ENCODE results near the gene SLC39A3. TPM values are rescaled to one million over a fixed set of nuclear protein-coding genes. Genes with fewer than 3 reads are reported as not detected.

The SLC39A3 gene
- total RNA-seq, 2 donors from 2014 or later = 21.9 to 25.5 TPM

- intact Hi-C loops (cut with DNase I) = no loop called here
- ATAC-seq = no peak
Observed at GRCh38 chr19:2728783-2729387, 10.9 kb downstream of the SLC39A3 start.

DNA sequence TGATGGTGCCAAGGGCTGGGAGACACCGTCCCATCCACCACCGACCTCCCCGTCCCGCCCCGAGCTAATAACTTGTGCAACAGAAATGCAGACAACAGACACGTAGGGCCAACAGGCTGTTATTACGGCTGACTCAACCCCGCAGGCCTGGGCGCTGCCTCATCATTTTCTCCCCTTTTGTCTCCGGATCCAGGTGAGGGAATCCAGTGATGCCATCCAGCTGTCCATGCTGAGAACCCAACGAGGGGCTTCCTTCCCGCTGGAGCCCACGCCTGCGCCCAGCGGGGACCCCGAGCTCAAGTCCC lies 12.2 kb downstream of the SLC39A3 start:
- no peak for ATAC-seq
- no peak for DNase-seq
- intact Hi-C loops (cut with DNase I) = no loop called here

More at GRCh38 chr19:2728783-2729387, 10.9 kb downstream of the SLC39A3 start:
- no peak for DNase-seq

- intact Hi-C loops (cut with DNase I) = no loop called here
- no peak for ATAC-seq
- no peak for DNase-seq
Observed at GRCh38 chr19:2726904-2727639, 12.7 kb downstream of the SLC39A3 start.

DNA sequence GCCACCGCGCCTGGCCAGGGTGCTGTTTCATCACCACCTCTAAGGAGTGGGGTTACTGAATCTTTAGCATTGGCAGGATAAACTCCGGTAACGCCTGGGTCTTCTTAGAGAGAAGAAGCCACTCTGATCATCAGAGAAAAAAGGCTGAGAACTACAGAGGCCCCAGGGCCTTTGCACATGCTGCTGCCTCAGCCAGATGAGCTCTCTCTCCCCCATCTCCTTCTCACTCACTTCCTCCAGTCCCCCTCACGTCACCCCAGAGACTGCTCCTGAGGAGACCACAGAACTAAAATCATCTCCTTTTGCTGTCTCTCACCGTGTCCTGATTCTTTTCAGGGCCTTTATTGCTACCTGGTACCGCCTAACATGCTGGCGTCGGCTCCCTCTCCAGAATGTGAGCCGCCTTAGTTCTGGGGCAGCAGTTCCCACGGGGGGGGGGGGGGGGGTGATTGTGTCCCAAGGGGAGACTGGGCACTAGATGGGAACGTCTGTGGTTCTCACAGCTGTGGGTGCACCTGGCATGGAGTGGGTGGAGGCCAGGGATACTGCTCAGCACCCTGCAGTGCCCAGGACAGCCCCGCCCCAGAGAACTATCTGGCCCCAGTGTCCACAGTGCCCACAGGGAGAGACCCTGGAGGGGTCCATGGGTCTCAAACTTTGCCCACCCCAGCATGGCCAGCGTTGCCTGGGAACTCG lies 13.5 kb downstream of the SLC39A3 start:
- intact Hi-C loops (cut with DNase I) = no loop called here
- no peak for DNase-seq
- ATAC-seq = no peak

- intact Hi-C loops (cut with DNase I) = no loop called here
- ATAC-seq (no peak), DNase-seq (no peak)
Observed at GRCh38 chr19:2724148-2724557, 15.7 kb downstream of the SLC39A3 start.

DNA sequence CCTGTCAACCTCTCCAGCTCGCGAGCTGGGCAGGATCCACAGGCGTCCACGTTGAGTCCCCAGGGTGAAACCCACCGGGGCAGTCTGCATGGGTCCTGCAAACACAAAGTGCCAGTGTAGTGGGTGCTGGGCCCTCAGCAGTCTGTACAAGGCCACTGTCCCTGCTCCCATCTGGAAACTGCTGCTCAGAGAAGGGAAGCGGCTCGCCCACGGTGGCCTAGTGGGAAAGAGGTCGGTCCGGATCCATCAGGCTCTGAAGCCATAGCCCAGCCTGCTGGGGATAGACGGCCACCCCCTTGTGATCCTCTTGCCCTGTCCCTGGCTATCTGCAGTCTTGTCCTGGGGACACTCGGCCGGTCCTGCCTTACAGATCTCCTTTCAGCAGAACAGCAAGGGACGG lies 16.1 kb downstream of the SLC39A3 start:
- intact Hi-C loops (cut with DNase I) = no loop called here
- ATAC-seq = no peak

GRCh38 chr19:2723345-2723715 lies 16.5 kb downstream of the SLC39A3 start:
- intact Hi-C loops (cut with DNase I) = no loop called here
- no peak for DNase-seq
- no peak for ATAC-seq

More for the DNA sequence above, 16.1 kb downstream of the SLC39A3 start:
- no peak for DNase-seq

GRCh38 chr19:2722541-2723344 lies 17.1 kb downstream of the SLC39A3 start:
- peak; percentile 85 for DNase-seq
- intact Hi-C loops (cut with DNase I) = no loop called here
- ATAC-seq = peak; percentile 86 to 95

GRCh38 chr19:2721570-2722540 lies 18.0 kb downstream of the SLC39A3 start:
- no peak for ATAC-seq
- no peak for DNase-seq
- intact Hi-C loops (cut with DNase I) = loop anchor here in 1 of 2 donors (1.0 kb wide), 1 partner anchor 58 kb away; no protein-coding TSS in a partner anchor

GRCh38 chr19:2720777-2721569 lies 18.8 kb downstream of the SLC39A3 start, which contains the start of gene DIRAS1:
Gene DIRAS1 (minus strand): TSS chr19:2721372. CDS start chr19:2717806, 3,566 bp downstream.
- no peak for DNase-seq
- peak in 1 of 2 donors; percentile 12 for ATAC-seq
- intact Hi-C loops (cut with DNase I) = loop anchor here in 1 of 2 donors (1.0 kb wide), 1 partner anchor 57 kb away; no protein-coding TSS in a partner anchor

DNA sequence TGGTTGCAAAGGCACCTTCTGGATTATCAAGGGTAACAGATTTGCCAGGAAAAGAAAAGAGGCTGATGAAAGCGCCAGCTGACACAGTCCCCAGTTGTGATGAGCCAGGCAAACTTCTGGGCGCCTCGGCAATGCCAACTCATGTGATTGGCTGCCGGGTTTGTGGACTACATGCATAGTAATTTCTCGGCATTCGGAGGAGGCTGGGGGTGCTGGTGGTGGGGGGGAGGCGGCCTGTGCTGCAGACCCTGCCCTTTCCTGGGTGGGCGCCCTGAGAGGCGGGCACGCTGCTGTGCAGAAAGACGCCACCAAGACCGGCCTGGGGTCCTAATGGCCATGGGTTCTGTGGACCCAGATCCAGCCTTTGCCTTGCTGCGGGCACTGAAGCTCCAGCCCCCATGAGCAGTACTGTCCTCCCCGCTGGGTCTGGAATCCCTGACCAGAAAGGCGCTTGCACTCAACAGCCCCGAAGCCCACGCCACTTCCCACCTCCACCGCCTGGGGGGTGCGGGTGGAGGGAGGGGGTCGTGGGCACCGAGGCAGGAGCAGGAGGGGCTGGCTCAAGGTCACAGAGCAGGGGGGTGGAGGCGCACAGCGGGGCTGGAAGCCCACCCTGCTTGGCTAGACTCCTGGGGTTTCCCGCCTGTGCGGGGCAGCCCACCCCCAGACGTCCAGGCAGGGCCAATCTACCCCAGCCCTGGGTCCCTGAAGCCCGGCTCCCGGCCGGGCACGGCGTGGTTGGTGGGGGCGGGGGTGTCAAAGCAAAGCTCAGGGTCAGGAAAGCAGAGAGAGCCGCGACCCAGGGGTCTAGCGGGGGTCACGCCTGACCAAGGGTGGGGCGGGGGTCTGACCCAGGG lies 19.7 kb downstream of the SLC39A3 start:
- peak; percentile 58 for DNase-seq
- ATAC-seq = peak; percentile 30 to 58
- intact Hi-C loops (cut with DNase I) = no loop called here

- intact Hi-C loops (cut with DNase I) = no loop called here
- DNase-seq (no peak), ATAC-seq (no peak)
Observed at GRCh38 chr19:2719232-2719735, 20.5 kb downstream of the SLC39A3 start.

DNA sequence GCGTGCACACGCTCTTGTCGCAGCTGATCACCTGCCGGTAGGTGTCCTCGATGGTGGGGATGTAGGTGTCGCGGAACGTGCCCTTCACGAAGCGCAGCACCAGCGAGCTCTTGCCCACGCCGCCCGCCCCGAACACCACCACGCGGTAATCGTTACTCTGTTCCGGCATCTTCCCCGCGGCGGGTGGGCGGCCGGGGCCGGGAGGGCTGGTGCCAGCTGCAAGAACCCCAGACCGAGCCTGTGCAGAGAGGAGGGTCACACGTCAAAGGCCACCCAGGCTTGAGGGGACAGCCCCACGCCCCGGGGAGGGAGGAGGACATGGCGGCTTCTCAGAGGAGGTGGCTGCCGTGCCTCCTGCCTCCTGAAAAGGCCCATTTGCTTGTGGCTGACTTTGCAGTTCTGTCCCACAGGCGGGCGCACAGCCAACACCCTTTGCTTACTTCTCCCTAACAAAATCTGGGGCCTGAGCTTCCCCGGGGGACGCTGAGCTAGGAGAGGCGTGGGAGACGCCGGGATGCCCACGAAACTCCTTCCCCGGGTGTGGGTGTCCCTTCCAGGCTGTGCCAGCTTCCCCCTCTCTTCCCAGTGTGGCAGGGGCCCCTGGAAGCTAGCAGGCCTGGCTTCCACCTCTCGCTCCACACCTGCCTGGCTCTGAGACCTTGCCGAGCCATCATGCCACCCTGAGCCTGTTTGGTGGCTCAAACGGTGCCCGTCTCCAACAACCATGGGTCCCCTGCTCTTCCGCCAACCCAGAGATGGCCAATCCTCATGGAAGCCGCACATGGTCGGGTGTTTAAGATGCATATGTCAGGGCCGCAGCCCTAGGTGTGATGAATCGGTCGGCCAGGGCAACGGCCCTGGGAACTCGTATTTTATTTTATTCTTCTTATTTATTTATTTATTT lies 21.9 kb downstream of the SLC39A3 start:
- intact Hi-C loops (cut with DNase I) = no loop called here
- DNase-seq (no peak), ATAC-seq (no peak)

DNA sequence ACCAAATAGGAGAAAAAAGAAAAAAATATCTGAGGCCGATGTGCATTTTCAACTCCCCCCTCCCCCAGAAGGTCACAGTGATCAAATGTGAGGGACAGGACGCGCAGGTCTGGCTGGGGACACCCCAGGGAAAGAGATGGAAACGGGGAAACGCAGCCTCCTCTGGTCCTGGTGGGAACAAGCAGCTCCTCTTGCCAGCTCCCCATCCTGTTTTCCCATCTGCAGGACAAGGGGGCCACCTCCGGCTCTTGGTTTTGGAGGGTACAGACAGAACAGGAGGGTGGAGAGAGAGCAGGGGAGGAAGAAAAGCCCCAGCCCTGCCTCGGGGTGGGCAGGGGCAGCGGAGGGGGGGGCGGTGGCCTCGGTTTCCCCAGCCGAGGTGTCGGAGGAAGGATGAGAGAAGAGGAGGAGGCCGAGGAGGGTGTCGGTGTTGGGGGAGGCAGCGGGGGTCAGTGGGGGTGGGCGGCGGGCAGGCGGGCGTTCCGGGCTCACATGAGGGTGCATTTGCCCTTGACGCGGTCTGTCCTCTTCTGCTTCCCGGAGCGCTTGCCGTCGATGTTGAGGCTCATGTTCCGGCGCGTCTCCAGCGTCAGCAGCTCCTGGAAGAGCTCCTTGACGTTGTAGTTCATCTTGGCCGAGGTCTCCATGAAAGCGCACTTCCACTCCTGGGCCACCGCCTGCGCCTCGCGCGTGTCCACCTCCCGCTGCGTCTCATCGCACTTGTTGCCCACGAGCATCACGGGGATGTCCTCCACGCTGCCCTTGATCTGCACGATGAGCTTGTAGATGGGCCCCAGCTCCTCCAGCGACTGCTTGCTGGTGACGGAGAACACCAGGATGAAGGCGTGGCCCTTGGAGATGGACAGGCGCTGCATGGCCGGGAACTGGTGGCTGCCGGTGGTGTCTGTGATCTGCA lies 22.8 kb downstream of the SLC39A3 start:
- ATAC-seq = no peak
- no peak for DNase-seq
- intact Hi-C loops (cut with DNase I) = no loop called here
